Mucosa of descending colon (tissue), 3 donors: ENCODE measurements around the gene SHMT2. TPM values are rescaled to one million over a fixed set of nuclear protein-coding genes. Genes with fewer than 3 reads are reported as not detected.
A peak's percentile ranks its signal among the peaks of the same experiment; 100 is the strongest.

Source experiments
- ATAC-seq: fragments of 200-7000 bp; cut with Tn5 transposase; one replicate; pipeline ENCODE4 v1.9.1; 2020; ENCODE audit warnings: mild to moderate bottlenecking, moderate library complexity
- DNase-seq, 3 donors: peaks; one replicate each; pipeline ENCODE4 v3.0.0-alpha.2; 2020
- H3K36me3 ChIP-seq: fragments of 200-600 bp; one replicate; pipeline ENCODE4 v1.8.0; 2021; ENCODE audit warnings: low read depth, mild to moderate bottlenecking
- H3K4me1 ChIP-seq: fragments of 200-600 bp; one replicate; pipeline ENCODE4 v1.8.0; 2021; ENCODE audit warnings: low read depth, mild to moderate bottlenecking
- H3K4me3 ChIP-seq: fragments of 200-600 bp; one replicate; pipeline ENCODE4 v1.8.0; 2021; ENCODE audit warnings: mild to moderate bottlenecking
- H3K9me3 ChIP-seq: fragments of 200-600 bp; one replicate; pipeline ENCODE4 v1.8.0; 2021; ENCODE audit warnings: mild to moderate bottlenecking
- CTCF ChIP-seq: fragments of 200-600 bp; IDR thresholded peaks from one replicate; pipeline ENCODE4 v1.8.0; 2022; ENCODE audit warnings: antibody characterized with exemption, mild to moderate bottlenecking
- intact Hi-C, 2 donors: fragments of 100-400 bp; cut with DNase I in 1 of 2; cut with micrococcal nuclease in 1 of 2; formaldehyde crosslinking; loops; one replicate each; pipeline versions ENCODE4 v1.11.0 to v1.11.1; 2022; cut with DNase I, micrococcal nuclease
- total RNA-seq, 3 donors: library from RNA; stranded (reverse); fragmentation: NEBNext Ultra II Directional in 2 of 3; extraction: Animal tissue kit (Norgen Biotek cat#: 25700) in 2 of 3; gene quantifications; one replicate each; pipeline versions ENCODE4 v1.2.1 to v1.2.4, GENCODE V29; 2021 to 2023
- donor health status: DM: no; HTN: no; CAD: no; lungs with moderate emphysema.
- donor health status: DM: no; HTN: no; CAD: no.
- donor health status: DM: no; HTN: yes; CAD: no.

Gene SHMT2
- total RNA-seq, 3 donors from 2014 or later, result 34.7 to 67.4 (median 40.9) TPM

GRCh38 chr12:57247041-57247440 lies 17.5 kb downstream of the SHMT2 start:
- DNase-seq (no peak), ATAC-seq (no peak)
- TF ChIP-seq CTCF, result no peak
- Histone ChIP-seq H3K36me3 (no peaks in the 10 kb centered on the region), H3K4me1 (peaks cover 13% of the 10 kb centered on the region), H3K4me3 (no peak overlapping the region), H3K9me3 (no peaks in the 10 kb centered on the region)
- intact Hi-C loops, result no loop called here

- no peaks in the 10 kb centered on the region for H3K36me3 ChIP-seq
- ATAC-seq (peak; percentile 41), DNase-seq (no peak)
- no peak for TF ChIP-seq CTCF
- no peaks in the 10 kb centered on the region for H3K4me1 ChIP-seq
- no peaks in the 10 kb centered on the region for H3K9me3 ChIP-seq
- H3K4me3 ChIP-seq, result no peak overlapping the region
- intact Hi-C loops, result no loop called here
Measured at GRCh38 chr12:57248934-57249742, 19.6 kb downstream of the SHMT2 start.

- Histone ChIP-seq H3K9me3 (no peaks in the 10 kb centered on the region), H3K36me3 (no peaks in the 10 kb centered on the region), H3K4me1 (no peaks in the 10 kb centered on the region), H3K4me3 (no peak overlapping the region)
- ATAC-seq (no peak), DNase-seq (no peak)
- intact Hi-C loops, result no loop called here
- no peak for TF ChIP-seq CTCF
Measured at GRCh38 chr12:57250541-57250940, 21.0 kb downstream of the SHMT2 start.

- no peak within 1 kb of the TSS for H3K4me3 ChIP-seq
- ATAC-seq (no peak), DNase-seq (no peak)
- TF ChIP-seq CTCF, result no peak
- intact Hi-C loops, result no loop called here
- H3K36me3 ChIP-seq, result no peaks in the 10 kb centered on the region
- H3K4me1 ChIP-seq, result no peaks in the 10 kb centered on the region
- no peaks in the 10 kb centered on the region for H3K9me3 ChIP-seq
Measured at GRCh38 chr12:57250956-57251355, 21.4 kb downstream of the SHMT2 start, which contains the start of gene STAC3. STAC3 (minus strand) TSS chr12:57251187; CDS start chr12:57249636, 1,551 bp downstream.

GRCh38 chr12:57254506-57255280 lies 25.2 kb downstream of the SHMT2 start:
- no peak for DNase-seq
- intact Hi-C loops, result no loop called here
- H3K4me3 ChIP-seq, result no peak overlapping the region
- no peak for TF ChIP-seq CTCF
- no peaks in the 10 kb centered on the region for H3K4me1 ChIP-seq
- no peak for ATAC-seq
- H3K9me3 ChIP-seq, result no peaks in the 10 kb centered on the region
- no peaks in the 10 kb centered on the region for H3K36me3 ChIP-seq
